ENCODE results near the gene CPLX1.

DNA sequence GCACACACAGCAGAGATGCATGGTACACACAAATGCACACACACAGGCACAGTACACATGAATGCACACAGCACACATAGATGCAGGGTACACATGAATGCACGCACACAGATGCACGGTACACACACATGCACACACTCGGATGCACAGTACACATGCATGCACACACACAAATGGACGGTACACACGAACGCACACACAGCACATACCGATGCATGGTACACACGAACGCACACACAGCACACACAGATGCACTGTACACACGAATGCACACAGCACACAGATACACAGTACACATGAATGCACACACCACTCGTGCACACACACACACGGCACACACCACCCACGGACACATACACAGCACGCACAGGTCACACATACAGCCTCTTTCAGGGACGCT lies 43.8 kb upstream of the CPLX1 start:
- TF ChIP-seq FOXK1 (CRISPR knock-in tag; IDR thresholded peaks at IDR 0.05) (no peak), ZNF232 (CRISPR knock-in tag; IDR thresholded peaks at IDR 0.05) (no peak), MAX (CRISPR knock-in tag; IDR thresholded peaks at IDR 0.05) (no peak)
- TF ChIP-seq, protein P1, sequence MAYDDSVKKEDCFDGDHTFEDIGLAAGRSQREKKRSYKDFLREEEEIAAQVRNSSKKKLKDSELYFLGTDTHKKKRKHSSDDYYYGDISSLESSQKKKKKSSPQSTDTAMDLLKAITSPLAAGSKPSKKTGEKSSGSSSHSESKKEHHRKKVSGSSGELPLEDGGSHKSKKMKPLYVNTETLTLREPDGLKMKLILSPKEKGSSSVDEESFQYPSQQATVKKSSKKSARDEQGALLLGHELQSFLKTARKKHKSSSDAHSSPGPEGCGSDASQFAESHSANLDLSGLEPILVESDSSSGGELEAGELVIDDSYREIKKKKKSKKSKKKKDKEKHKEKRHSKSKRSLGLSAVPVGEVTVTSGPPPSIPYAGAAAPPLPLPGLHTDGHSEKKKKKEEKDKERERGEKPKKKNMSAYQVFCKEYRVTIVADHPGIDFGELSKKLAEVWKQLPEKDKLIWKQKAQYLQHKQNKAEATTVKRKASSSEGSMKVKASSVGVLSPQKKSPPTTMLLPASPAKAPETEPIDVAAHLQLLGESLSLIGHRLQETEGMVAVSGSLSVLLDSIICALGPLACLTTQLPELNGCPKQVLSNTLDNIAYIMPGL (CRISPR knock-in tag; IDR thresholded peaks at IDR 0.05): no peak
- TF ChIP-seq, protein P2, sequence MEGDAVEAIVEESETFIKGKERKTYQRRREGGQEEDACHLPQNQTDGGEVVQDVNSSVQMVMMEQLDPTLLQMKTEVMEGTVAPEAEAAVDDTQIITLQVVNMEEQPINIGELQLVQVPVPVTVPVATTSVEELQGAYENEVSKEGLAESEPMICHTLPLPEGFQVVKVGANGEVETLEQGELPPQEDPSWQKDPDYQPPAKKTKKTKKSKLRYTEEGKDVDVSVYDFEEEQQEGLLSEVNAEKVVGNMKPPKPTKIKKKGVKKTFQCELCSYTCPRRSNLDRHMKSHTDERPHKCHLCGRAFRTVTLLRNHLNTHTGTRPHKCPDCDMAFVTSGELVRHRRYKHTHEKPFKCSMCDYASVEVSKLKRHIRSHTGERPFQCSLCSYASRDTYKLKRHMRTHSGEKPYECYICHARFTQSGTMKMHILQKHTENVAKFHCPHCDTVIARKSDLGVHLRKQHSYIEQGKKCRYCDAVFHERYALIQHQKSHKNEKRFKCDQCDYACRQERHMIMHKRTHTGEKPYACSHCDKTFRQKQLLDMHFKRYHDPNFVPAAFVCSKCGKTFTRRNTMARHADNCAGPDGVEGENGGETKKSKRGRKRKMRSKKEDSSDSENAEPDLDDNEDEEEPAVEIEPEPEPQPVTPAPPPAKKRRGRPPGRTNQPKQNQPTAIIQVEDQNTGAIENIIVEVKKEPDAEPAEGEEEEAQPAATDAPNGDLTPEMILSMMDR (IDR thresholded peaks at IDR 0.05): no peak
